MM.1S (cell line): ENCODE data around the gene PRF1.
"Not testable (repeated sequence)": the region's sequence is repeated elsewhere in the genome, so short reads cannot be mapped to it uniquely, and the experiment has no call there.

Experiments
- DNase-seq: peaks from one replicate; pipeline ENCODE4 v3.0.0-alpha.2; 2015
- H2AFZ ChIP-seq: fragments of 300-600 bp; sonication (generic); 2 replicates; pipeline ENCODE4 v1.6.0; 2016; ENCODE audit warnings: antibody characterized with exemption, low read length
- H3F3A ChIP-seq: fragments of 300-600 bp; sonication (generic); 2 replicates; pipeline ENCODE4 v1.6.1; 2016; ENCODE audit warnings: mild to moderate bottlenecking, antibody characterized with exemption, low read length, moderate library complexity, mixed read lengths; ENCODE audit not compliant: insufficient read depth
- H3K27ac ChIP-seq: fragments of 300-600 bp; sonication (generic); 2 replicates; pipeline ENCODE4 v1.5.1; 2016; ENCODE audit warnings: mild to moderate bottlenecking, low read length
- H3K27me3 ChIP-seq: fragments of 300-600 bp; sonication (generic); replicated peaks from 2 replicates; pipeline ENCODE4 v1.6.0; 2016; ENCODE audit warnings: low read length; ENCODE audit not compliant: insufficient read depth
- H3K36me3 ChIP-seq: fragments of 300-600 bp; sonication (generic); replicated peaks from 2 replicates; pipeline ENCODE4 v1.6.1; 2016; ENCODE audit warnings: mild to moderate bottlenecking, low read length, mixed read lengths; ENCODE audit not compliant: insufficient read depth
- H3K4me1 ChIP-seq: fragments of 300-600 bp; sonication (generic); 2 replicates; pipeline ENCODE4 v1.6.1; 2016; ENCODE audit warnings: low read length, mixed read lengths
- H3K4me2 ChIP-seq: fragments of 300-600 bp; sonication (generic); 2 replicates; pipeline ENCODE4 v1.6.0; 2016; ENCODE audit warnings: low read depth, low read length
- H3K4me3 ChIP-seq: fragments of 300-600 bp; sonication (generic); 2 replicates; pipeline ENCODE4 v1.5.1; 2016; ENCODE audit warnings: low read length, mixed read lengths
- H3K79me2 ChIP-seq: fragments of 300-600 bp; sonication (generic); 2 replicates; pipeline ENCODE4 v1.6.1; 2016; ENCODE audit warnings: mixed run types, low read length, mixed read lengths
- H3K9ac ChIP-seq: fragments of 300-600 bp; sonication (generic); 2 replicates; pipeline ENCODE4 v1.6.1; 2016; ENCODE audit warnings: low read length, mixed read lengths
- H3K9me2 ChIP-seq: fragments of 300-600 bp; sonication (generic); replicated peaks from 2 replicates; pipeline ENCODE4 v1.6.1; 2016; ENCODE audit warnings: mild to moderate bottlenecking, low read length, mixed read lengths; ENCODE audit not compliant: insufficient read depth
- H3K9me3 ChIP-seq: fragments of 300-600 bp; sonication (generic); replicated peaks from 2 replicates; pipeline ENCODE4 v1.6.1; 2016; ENCODE audit warnings: mild to moderate bottlenecking, low read length, mixed read lengths; ENCODE audit not compliant: insufficient read depth
- H4K20me1 ChIP-seq: fragments of 300-600 bp; sonication (generic); 2 replicates; pipeline ENCODE4 v1.6.1; 2016; ENCODE audit warnings: mild to moderate bottlenecking, low read length, moderate library complexity, mixed read lengths; ENCODE audit not compliant: insufficient read depth
- EZH2 ChIP-seq: fragments of 300-600 bp; sonication (generic); optimal IDR thresholded peaks from 2 replicates; pipeline ENCODE3; 2017; ENCODE audit warnings: low read depth, mild to moderate bottlenecking, antibody characterized with exemption, low read length, mixed read lengths
- EZH2phosphoT487 ChIP-seq: fragments of 300-600 bp; sonication (generic); IDR thresholded peaks from 2 replicates; pipeline ENCODE4 v1.6.1; 2018; ENCODE audit warnings: antibody characterized with exemption, low read length
- TF ChIP-seq, protein P1 (sequence below): fragments of 300-600 bp; sonication (generic); IDR thresholded peaks from 2 replicates; pipeline ENCODE4 v1.5.1; 2016; ENCODE audit warnings: antibody characterized with exemption, low read length, mixed read lengths

PRF1 gene

DNA sequence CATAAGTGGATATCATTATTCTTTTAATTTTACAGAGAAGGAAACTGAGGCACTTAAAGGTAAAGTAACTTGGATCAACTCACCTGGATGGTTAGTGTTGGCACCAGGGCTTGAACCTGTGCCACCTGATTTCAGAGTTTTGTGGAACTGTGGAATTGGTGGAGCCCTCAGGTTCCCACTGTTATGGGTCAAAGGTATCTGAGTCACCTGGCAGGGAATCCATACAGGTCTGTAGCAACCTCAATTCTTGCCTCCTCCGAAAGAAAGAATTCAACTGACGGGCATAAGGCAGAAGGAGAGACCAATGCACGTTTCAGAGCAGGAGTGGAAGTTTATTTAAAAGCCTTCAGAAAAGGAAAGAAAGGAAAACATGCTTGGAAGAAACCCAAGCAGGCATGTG is 44.5 kb upstream of the PRF1 start:
- TF ChIP-seq, protein P1, sequence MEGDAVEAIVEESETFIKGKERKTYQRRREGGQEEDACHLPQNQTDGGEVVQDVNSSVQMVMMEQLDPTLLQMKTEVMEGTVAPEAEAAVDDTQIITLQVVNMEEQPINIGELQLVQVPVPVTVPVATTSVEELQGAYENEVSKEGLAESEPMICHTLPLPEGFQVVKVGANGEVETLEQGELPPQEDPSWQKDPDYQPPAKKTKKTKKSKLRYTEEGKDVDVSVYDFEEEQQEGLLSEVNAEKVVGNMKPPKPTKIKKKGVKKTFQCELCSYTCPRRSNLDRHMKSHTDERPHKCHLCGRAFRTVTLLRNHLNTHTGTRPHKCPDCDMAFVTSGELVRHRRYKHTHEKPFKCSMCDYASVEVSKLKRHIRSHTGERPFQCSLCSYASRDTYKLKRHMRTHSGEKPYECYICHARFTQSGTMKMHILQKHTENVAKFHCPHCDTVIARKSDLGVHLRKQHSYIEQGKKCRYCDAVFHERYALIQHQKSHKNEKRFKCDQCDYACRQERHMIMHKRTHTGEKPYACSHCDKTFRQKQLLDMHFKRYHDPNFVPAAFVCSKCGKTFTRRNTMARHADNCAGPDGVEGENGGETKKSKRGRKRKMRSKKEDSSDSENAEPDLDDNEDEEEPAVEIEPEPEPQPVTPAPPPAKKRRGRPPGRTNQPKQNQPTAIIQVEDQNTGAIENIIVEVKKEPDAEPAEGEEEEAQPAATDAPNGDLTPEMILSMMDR, result no peak
- no peak for TF ChIP-seq EZH2phosphoT487
- no peak for TF ChIP-seq EZH2
- no peak for DNase-seq

GRCh38 chr10:70644959-70645358 is 42.4 kb upstream of the PRF1 start:
- not testable (repeated sequence) for H3K4me2 ChIP-seq, H2AFZ ChIP-seq, H3K27me3 ChIP-seq, H3K27ac ChIP-seq, H3K9me2 ChIP-seq, DNase-seq, H3K4me1 ChIP-seq, H4K20me1 ChIP-seq, H3K4me3 ChIP-seq, H3K9me3 ChIP-seq, H3K79me2 ChIP-seq, H3K9ac ChIP-seq, H3K36me3 ChIP-seq, H3F3A ChIP-seq

More for the DNA sequence above, 44.5 kb upstream of the PRF1 start:
- H3K9ac ChIP-seq, result no peak overlapping the region
- H3K27me3 ChIP-seq, result no peaks in the 10 kb centered on the region
- no peaks in the 10 kb centered on the region for H3F3A ChIP-seq
- no peak overlapping the region for H3K27ac ChIP-seq
- H3K9me3 ChIP-seq, result no peaks in the 10 kb centered on the region
- H3K79me2 ChIP-seq, result no peaks in the 10 kb centered on the region
- H3K4me2 ChIP-seq, result no peak overlapping the region
- H3K9me2 ChIP-seq, result no peaks in the 10 kb centered on the region
- no peak overlapping the region for H3K4me3 ChIP-seq
- H2AFZ ChIP-seq, result no peak overlapping the region
- H3K36me3 ChIP-seq, result no peaks in the 10 kb centered on the region
- no peaks in the 10 kb centered on the region for H4K20me1 ChIP-seq
- H3K4me1 ChIP-seq, result no peaks in the 10 kb centered on the region

DNA sequence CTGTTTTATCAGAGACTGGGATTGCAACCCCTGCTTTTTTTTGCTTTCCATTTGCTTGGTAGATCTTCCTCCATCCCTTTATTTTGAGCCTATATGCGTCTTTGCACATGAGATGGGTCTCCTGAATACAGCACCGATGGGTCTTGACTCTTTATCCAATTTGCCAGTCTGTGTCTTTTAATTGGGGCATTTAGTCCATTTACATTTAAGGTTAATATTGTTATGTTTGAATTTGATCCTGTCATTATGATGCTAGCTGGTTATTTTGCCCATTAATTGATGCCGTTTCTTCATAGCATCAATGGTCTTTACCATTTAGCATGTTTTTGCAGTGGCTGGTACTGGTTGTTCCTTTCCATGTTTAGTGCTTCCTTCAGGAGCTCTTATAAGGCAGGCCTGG is 40.7 kb upstream of the PRF1 start:
- H3K4me1 ChIP-seq, H3K36me3 ChIP-seq, H3K4me3 ChIP-seq, DNase-seq, H2AFZ ChIP-seq, H3K9me2 ChIP-seq, H3K9ac ChIP-seq, H4K20me1 ChIP-seq, H3K4me2 ChIP-seq, H3K27me3 ChIP-seq, H3K27ac ChIP-seq, H3F3A ChIP-seq, H3K9me3 ChIP-seq, H3K79me2 ChIP-seq: not testable (repeated sequence)

DNA sequence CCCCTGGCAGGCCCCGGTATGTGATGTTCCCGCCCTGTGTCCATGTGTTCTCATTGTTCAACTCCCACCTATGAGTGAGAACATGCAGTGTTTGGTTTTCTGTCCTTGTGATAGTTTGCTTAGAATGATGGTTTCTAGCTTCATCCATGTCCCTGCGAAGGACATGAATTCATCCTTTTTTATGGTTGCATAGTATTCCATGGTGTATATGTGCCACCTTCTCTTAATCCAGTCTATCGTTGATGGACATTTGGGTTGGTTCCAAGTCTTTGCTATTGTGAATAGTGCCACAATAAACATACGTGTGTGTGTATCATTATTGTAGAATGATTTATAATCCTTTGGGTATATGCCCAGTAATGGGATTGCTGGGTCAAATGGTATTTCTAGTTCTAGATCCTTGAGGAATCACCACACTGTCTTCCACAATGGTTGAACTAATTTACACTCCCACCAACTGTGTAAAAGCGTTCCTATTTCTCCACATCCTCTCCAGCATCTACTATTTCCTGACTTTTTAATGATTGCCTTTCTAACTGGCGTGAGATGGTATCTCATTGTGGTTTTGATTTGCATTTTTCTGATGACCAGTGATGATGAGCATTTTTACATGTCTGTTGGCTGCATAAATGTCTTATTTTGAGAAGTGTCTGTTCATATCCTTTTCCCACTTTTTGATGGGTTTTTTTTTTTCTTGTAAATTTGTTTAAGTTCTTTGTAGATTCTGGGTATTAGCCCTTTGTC is 37.3 kb upstream of the PRF1 start:
- not testable (repeated sequence) for H3F3A ChIP-seq, H2AFZ ChIP-seq, H3K9me3 ChIP-seq, H3K9me2 ChIP-seq, H3K79me2 ChIP-seq, H3K27me3 ChIP-seq, H3K4me2 ChIP-seq, DNase-seq, H4K20me1 ChIP-seq, H3K27ac ChIP-seq, H3K9ac ChIP-seq, H3K36me3 ChIP-seq, H3K4me1 ChIP-seq, H3K4me3 ChIP-seq

DNA sequence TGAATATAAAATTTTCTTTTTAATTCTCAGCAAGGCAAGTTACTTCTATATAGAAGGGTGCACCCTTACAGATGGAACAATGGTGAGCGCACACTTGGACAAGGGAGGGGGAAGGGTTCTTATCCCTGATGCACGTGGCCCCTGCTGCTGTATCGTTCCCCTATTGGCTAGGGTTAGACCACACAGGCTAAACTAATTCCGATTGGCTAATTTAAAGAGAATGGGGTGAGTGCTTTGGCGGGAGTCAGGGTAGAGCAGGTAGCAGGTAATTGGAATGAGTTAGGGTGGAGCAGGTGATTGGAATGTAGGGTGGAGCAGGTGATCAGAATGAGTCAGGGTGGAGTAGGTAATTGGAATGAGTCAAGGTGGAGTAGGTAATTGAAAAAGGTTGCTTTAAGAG is 32.0 kb upstream of the PRF1 start:
- not testable (repeated sequence) for H3F3A ChIP-seq, H3K79me2 ChIP-seq, H3K4me2 ChIP-seq, H3K27me3 ChIP-seq, H3K9me2 ChIP-seq, H3K9me3 ChIP-seq, DNase-seq, H3K27ac ChIP-seq, H3K4me1 ChIP-seq, H3K9ac ChIP-seq, H3K36me3 ChIP-seq, H2AFZ ChIP-seq, H4K20me1 ChIP-seq, H3K4me3 ChIP-seq
